K562 (cell line): ENCODE data around the gene CUTA. TPM values are rescaled to one million over a fixed set of nuclear protein-coding genes. Genes with fewer than 3 reads are reported as not detected.

Experiments used
- ATF1 ChIP-seq, 2 experiments: fragments of 450-650 bp in 1 of 2; IDR thresholded peaks; 2 replicates each; pipeline ENCODE4 v1.6.1; 2016; ENCODE audit warnings: missing compliant biosample characterization in 1 of 2, missing genetic modification characterization in 1 of 2
- BHLHE40 ChIP-seq: IDR thresholded peaks from 2 replicates; pipeline ENCODE4 v1.6.1; 2011; ENCODE audit warnings: low read length, improper control_type of control experiment
- BMI1 ChIP-seq: fragments of 150-350 bp; IDR thresholded peaks from 2 replicates; pipeline ENCODE4 v1.6.1; 2014; ENCODE audit warnings: low read length
- CBX8 ChIP-seq: fragments of 200-600 bp; sonication (generic); IDR thresholded peaks from 2 replicates; pipeline ENCODE4 v1.6.1; 2012; ENCODE audit warnings: borderline replicate concordance, mixed run types, low read depth, mild to moderate bottlenecking, moderate library complexity, mixed read lengths, low read length, control low read depth, inconsistent platforms; ENCODE audit not compliant: poor library complexity, severe bottlenecking; ENCODE audit errors: extremely low read depth
- CEBPG ChIP-seq, 3 experiments: fragments of 200-800 bp in 1 of 3; sonication (Bioruptor generic) in 1 of 3; sonication (generic) in 1 of 3; formaldehyde crosslinking in 1 of 3; IDR thresholded peaks in 2 of 3; conservative IDR thresholded peaks in 1 of 3; 2 replicates each; pipeline versions ENCODE4 v1.6.1 to v1.8.0; 2016 to 2022; ENCODE audit warnings: missing compliant biosample characterization in 2 of 3, missing genetic modification characterization in 2 of 3, mild to moderate bottlenecking in 1 of 3, missing genetic modification reagents in 1 of 3
- DPF2 ChIP-seq: fragments of 450-650 bp; IDR thresholded peaks from 2 replicates; pipeline ENCODE4 v1.6.1; 2016
- ETS2 ChIP-seq: IDR thresholded peaks from 2 replicates; pipeline ENCODE4 v1.6.1; 2016; ENCODE audit warnings: borderline replicate concordance, missing genetic modification characterization, mild to moderate bottlenecking, moderate library complexity, missing compliant biosample characterization; ENCODE audit not compliant: poor library complexity, severe bottlenecking
- NONO ChIP-seq, 2 experiments: fragments of 200-400 bp in 1 of 2; fragments of 450-650 bp in 1 of 2; formaldehyde crosslinking in 1 of 2; IDR thresholded peaks; 2 replicates each; pipeline ENCODE4 v1.6.1; 2017; ENCODE audit warnings: low read depth in 2 of 2, mild to moderate bottlenecking in 2 of 2, moderate library complexity in 2 of 2, low read length in 1 of 2
- PML ChIP-seq: IDR thresholded peaks from 2 replicates; pipeline ENCODE4 v1.6.1; 2012; ENCODE audit warnings: low read length, inconsistent platforms
- POLR2B ChIP-seq: fragments of 450-650 bp; IDR thresholded peaks from 2 replicates; pipeline ENCODE4 v1.6.1; 2018; ENCODE audit warnings: low read depth; ENCODE audit not compliant: partially characterized antibody
- POLR2H ChIP-seq: IDR thresholded peaks from 2 replicates; pipeline ENCODE4 v1.6.1; 2016; ENCODE audit warnings: missing genetic modification characterization, low read depth, mild to moderate bottlenecking, control low read depth, missing compliant biosample characterization, moderate library complexity
- RB1 ChIP-seq: fragments of 450-650 bp; IDR thresholded peaks from 2 replicates; pipeline ENCODE4 v1.6.1; 2017; ENCODE audit warnings: low read depth, mild to moderate bottlenecking
- RBFOX2 ChIP-seq: fragments of 200-400 bp; formaldehyde crosslinking; IDR thresholded peaks from 2 replicates; pipeline ENCODE4 v1.6.1; 2017; ENCODE audit warnings: low read depth, mild to moderate bottlenecking, low read length, moderate library complexity
- RBM17 ChIP-seq: fragments of 200-400 bp; formaldehyde crosslinking; IDR thresholded peaks from 2 replicates; pipeline ENCODE4 v1.6.1; 2017; ENCODE audit warnings: low read depth, mild to moderate bottlenecking, low read length, borderline replicate concordance
- RBM25 ChIP-seq: fragments of 200-400 bp; formaldehyde crosslinking; IDR thresholded peaks from 2 replicates; pipeline ENCODE4 v1.6.1; 2018; ENCODE audit warnings: low read length, low read depth, moderate library complexity; ENCODE audit not compliant: severe bottlenecking
- SMC3 ChIP-seq: conservative IDR thresholded peaks from 2 replicates; pipeline ENCODE4 v1.6.1; 2011; ENCODE audit warnings: low read depth, low read length, improper control_type of control experiment; ENCODE audit not compliant: insufficient read depth
- SREBF1 ChIP-seq: fragments of 150-350 bp; IDR thresholded peaks from 2 replicates; pipeline ENCODE4 v1.6.1; 2014; ENCODE audit warnings: antibody characterized with exemption, low read depth, low read length, borderline replicate concordance
- ZNF121 ChIP-seq: sonication (generic); formaldehyde crosslinking; conservative IDR thresholded peaks from 2 replicates; pipeline ENCODE4 v1.8.0; 2022; ENCODE audit warnings: missing genetic modification reagents
- ZNF431 ChIP-seq: sonication (generic); formaldehyde crosslinking; IDR thresholded peaks from 2 replicates; pipeline ENCODE4 v1.8.0; 2022; ENCODE audit warnings: mild to moderate bottlenecking, missing genetic modification reagents
- ZNF766 ChIP-seq: fragments of 200-800 bp; sonication (Bioruptor generic); conservative IDR thresholded peaks from 2 replicates; pipeline ENCODE4 v1.6.1; 2016; ENCODE audit warnings: missing genetic modification characterization, missing compliant biosample characterization
- polyA plus RNA-seq, 8 experiments: library from polyadenylated mRNA; depleted of rRNA in 4 of 8; stranded (reverse) in 5 of 8; unstranded in 3 of 8; fragments of >200 nt; fragmentation: Nextera tagmentation in 2 of 8; fragmentation: Illumina TruSeq in 1 of 8; extraction: Ambion mirVana in 2 of 8; extraction: Trizol in 1 of 8; gene quantifications; 2 replicates each; pipeline versions ENCODE4 v1.2.1 to v1.2.3, GENCODE V29; 2011 to 2014; ENCODE audit warnings: inconsistent platforms in 1 of 8, missing spikeins in 1 of 8
- total RNA-seq, 7 experiments: library from RNA; depleted of rRNA in 6 of 7; stranded (reverse); fragments of >200 nt in 6 of 7; fragmentation: Illumina TruSeq in 2 of 7; extraction: Trizol in 2 of 7; gene quantifications; 2 replicates each; pipeline versions ENCODE4 v1.2.1 to v1.2.3, GENCODE V29; 2011 to 2021; ENCODE audit warnings: low replicate concordance in 1 of 7
- TF ChIP-seq, protein P1 (sequence below), 3 experiments: IDR thresholded peaks in 2 of 3; conservative IDR thresholded peaks in 1 of 3; 2 replicates each; pipeline ENCODE4 v1.5.1; 2011 to 2012; ENCODE audit warnings: low read length in 3 of 3, mild to moderate bottlenecking in 3 of 3, control low read depth in 2 of 3, improper control_type of control experiment in 1 of 3, inconsistent platforms in 1 of 3, low read depth in 1 of 3, mixed read lengths in 1 of 3, moderate library complexity in 1 of 3; ENCODE audit not compliant: insufficient read depth in 2 of 3
- TF ChIP-seq, protein P2 (sequence below): fragments of 450-650 bp; IDR thresholded peaks from 2 replicates; pipeline ENCODE4 v1.6.1; 2016; ENCODE audit warnings: mild to moderate bottlenecking
- TF ChIP-seq, protein P3 (sequence below): sonication (generic); IDR thresholded peaks from 2 replicates; pipeline ENCODE4 v1.6.1; 2016

CUTA gene
- total and polyA plus RNA-seq, 9 of the 15 experiments (the other 6 are each of a cell fraction or from before 2014, with no cell fraction given) = 166 to 682 (median 310) TPM

DNA sequence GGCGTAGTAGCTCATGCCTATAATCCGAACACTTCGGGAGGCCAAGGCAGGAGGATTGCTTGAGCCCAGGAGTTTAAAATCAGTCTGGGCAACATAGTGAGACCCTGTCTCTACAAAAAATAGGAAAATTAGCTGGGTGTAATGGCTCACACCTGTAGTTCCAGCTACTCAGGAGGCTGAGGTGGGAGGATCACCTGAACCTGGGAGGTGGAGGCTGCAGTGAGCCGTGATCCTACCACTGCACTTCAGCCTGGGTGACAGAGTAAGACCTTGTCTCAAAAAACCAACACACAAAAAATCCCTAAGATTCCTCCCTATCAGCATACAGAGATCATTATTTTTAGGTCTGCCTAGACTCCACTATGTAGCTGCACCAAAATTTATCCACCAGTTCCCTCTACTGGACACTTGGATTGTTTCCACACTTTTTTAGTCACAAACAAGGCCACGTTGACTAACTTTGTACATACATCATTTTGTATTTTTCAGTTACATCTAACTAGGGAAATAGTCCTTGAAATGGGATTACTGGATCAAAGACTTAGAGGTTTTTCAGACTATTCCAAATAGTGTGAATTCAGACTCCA lies 10.7 kb downstream of the CUTA start (continued):
- TF ChIP-seq, protein P1, sequence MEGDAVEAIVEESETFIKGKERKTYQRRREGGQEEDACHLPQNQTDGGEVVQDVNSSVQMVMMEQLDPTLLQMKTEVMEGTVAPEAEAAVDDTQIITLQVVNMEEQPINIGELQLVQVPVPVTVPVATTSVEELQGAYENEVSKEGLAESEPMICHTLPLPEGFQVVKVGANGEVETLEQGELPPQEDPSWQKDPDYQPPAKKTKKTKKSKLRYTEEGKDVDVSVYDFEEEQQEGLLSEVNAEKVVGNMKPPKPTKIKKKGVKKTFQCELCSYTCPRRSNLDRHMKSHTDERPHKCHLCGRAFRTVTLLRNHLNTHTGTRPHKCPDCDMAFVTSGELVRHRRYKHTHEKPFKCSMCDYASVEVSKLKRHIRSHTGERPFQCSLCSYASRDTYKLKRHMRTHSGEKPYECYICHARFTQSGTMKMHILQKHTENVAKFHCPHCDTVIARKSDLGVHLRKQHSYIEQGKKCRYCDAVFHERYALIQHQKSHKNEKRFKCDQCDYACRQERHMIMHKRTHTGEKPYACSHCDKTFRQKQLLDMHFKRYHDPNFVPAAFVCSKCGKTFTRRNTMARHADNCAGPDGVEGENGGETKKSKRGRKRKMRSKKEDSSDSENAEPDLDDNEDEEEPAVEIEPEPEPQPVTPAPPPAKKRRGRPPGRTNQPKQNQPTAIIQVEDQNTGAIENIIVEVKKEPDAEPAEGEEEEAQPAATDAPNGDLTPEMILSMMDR (IDR thresholded peaks at IDR 0.05 in 2 of 3, conservative IDR thresholded peaks at IDR 0.05 in 1 of 3; ENCODE audit: insufficient read depth in 2 of 3, low read depth in 1 of 3, low read length in 3 of 3) = peak; percentile 56 to 83 (median 59); a peak in 5 of 6 replicates
- TF ChIP-seq NONO (IDR thresholded peaks at IDR 0.05; ENCODE audit: low read depth in 2 of 2, low read length in 1 of 2) (no peak), POLR2B (peak; percentile 49), BHLHE40 (no peak), POLR2H (tag) (peak; percentile 55), ZNF431 (0 out of 2 replicates have a peak, but pooled peaks have one; percentile 14), RBM25 (peak; percentile 6), ETS2 (tag) (no peak), RBM17 (no peak), SMC3 (peak; percentile 29; the same call in 1 of the 2 replicates), ZNF121 (no peak), RBFOX2 (no peak), PML (no peak), CEBPG (CRISPR knock-in tag; IDR thresholded peaks at IDR 0.05) (no peak), CEBPG (tag; conservative IDR thresholded peaks at IDR 0.05 in 1 of 2, IDR thresholded peaks at IDR 0.05 in 1 of 2) (no peak), ZNF766 (no peak), SREBF1 (no peak), BMI1 (no peak), CBX8 (no peak), DPF2 (no peak), ATF1 (CRISPR knock-in tag; IDR thresholded peaks at IDR 0.05) (no peak), ATF1 (tag; IDR thresholded peaks at IDR 0.05) (0 out of 2 replicates have a peak, but pooled peaks have one; percentile 9), RB1 (no peak)
- TF ChIP-seq, protein P2, sequence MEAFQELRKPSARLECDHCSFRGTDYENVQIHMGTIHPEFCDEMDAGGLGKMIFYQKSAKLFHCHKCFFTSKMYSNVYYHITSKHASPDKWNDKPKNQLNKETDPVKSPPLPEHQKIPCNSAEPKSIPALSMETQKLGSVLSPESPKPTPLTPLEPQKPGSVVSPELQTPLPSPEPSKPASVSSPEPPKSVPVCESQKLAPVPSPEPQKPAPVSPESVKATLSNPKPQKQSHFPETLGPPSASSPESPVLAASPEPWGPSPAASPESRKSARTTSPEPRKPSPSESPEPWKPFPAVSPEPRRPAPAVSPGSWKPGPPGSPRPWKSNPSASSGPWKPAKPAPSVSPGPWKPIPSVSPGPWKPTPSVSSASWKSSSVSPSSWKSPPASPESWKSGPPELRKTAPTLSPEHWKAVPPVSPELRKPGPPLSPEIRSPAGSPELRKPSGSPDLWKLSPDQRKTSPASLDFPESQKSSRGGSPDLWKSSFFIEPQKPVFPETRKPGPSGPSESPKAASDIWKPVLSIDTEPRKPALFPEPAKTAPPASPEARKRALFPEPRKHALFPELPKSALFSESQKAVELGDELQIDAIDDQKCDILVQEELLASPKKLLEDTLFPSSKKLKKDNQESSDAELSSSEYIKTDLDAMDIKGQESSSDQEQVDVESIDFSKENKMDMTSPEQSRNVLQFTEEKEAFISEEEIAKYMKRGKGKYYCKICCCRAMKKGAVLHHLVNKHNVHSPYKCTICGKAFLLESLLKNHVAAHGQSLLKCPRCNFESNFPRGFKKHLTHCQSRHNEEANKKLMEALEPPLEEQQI = no peak
- TF ChIP-seq, protein P3, sequence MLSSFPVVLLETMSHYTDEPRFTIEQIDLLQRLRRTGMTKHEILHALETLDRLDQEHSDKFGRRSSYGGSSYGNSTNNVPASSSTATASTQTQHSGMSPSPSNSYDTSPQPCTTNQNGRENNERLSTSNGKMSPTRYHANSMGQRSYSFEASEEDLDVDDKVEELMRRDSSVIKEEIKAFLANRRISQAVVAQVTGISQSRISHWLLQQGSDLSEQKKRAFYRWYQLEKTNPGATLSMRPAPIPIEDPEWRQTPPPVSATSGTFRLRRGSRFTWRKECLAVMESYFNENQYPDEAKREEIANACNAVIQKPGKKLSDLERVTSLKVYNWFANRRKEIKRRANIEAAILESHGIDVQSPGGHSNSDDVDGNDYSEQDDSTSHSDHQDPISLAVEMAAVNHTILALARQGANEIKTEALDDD = peak; percentile 49; the same call in 1 of the 2 replicates
